Measurements from ENCODE around the gene CLHC1. TPM values are rescaled to one million over a fixed set of nuclear protein-coding genes. Genes with fewer than 3 reads are reported as not detected.

Gene CLHC1
- total RNA-seq, 8 experiments from 2014 or later, result 7.5 to 30.4 (median 17.8) TPM

- ATAC-seq (replicated peaks in 6 of 8), result no peak
- in situ Hi-C loops (cut with MboI; ENCODE audit: low pct_unique_long_range_greater_than_20kb in 2 of 9, low sequenced_read_pairs in 9 of 9, unreplicated experiment in 9 of 9), result no loop called here
- no peak overlapping the region for H3K4me3 ChIP-seq
- H3K4me1 ChIP-seq (replicated peaks in 1 of 2), result peaks cover 15 to 16% of the 10 kb centered on the region in 2 donors
- no peak overlapping the region for H3K27ac ChIP-seq
- WGBS, 10 experiments, result 57 to 100% (median 85%) methylated on average over 1 to 2 of the region's 2 CpGs; no CpG with 5 or more reads in 4 of the 10 experiments
Observed at GRCh38 chr2:55142518-55142917, 89.6 kb downstream of the CLHC1 start.

GRCh38 chr2:55141572-55142413, 90.3 kb downstream of the CLHC1 start:
- H3K27ac ChIP-seq, result no peak overlapping the region
- 57 to 100% (median 89%) methylated on average over 2 to 8 of the region's 9 CpGs for WGBS, 10 experiments
- H3K4me1 ChIP-seq (replicated peaks in 1 of 2), result peaks cover 23 to 24% of the 10 kb centered on the region in 2 donors
- H3K4me3 ChIP-seq, result no peak overlapping the region
- no peak for ATAC-seq (replicated peaks in 6 of 8)
- in situ Hi-C loops (cut with MboI; ENCODE audit: low pct_unique_long_range_greater_than_20kb in 2 of 9, low sequenced_read_pairs in 9 of 9, unreplicated experiment in 9 of 9), result no loop called here

- WGBS, 10 experiments, result 77 to 100% (median 94%) methylated on average over 1 to 7 of the region's 8 CpGs; no CpG with 5 or more reads in 1 of the 10 experiments
- peak in 1 of 8 experiments; percentile 7 for ATAC-seq (replicated peaks in 6 of 8)
- no peak overlapping the region for H3K4me3 ChIP-seq
- H3K27ac ChIP-seq, result no peak overlapping the region
- peaks cover 29% of the 10 kb centered on the region in 2 donors for H3K4me1 ChIP-seq (replicated peaks in 1 of 2)
- in situ Hi-C loops (cut with MboI; ENCODE audit: low pct_unique_long_range_greater_than_20kb in 2 of 9, low sequenced_read_pairs in 9 of 9, unreplicated experiment in 9 of 9), result no loop called here
Observed at GRCh38 chr2:55140316-55141219, 91.5 kb downstream of the CLHC1 start.

GRCh38 chr2:55139305-55139704, 92.8 kb downstream of the CLHC1 start:
- Histone ChIP-seq H3K4me1 (replicated peaks in 1 of 2) (peaks cover 34 to 35% of the 10 kb centered on the region in 2 donors), H3K27ac (no peak overlapping the region), H3K4me3 (no peak overlapping the region)
- in situ Hi-C loops (cut with MboI; ENCODE audit: low pct_unique_long_range_greater_than_20kb in 2 of 9, low sequenced_read_pairs in 9 of 9, unreplicated experiment in 9 of 9), result no loop called here
- ATAC-seq (replicated peaks in 6 of 8), result no peak
- 57 to 100% (median 83%) methylated on average over 1 to 3 of the region's 3 CpGs; no CpG with 5 or more reads in 5 of the 10 experiments for WGBS, 10 experiments

- peak in 5 of 8 experiments; percentile 36 to 58 (median 42) for ATAC-seq (replicated peaks in 6 of 8)
- no peak overlapping the region for H3K4me3 ChIP-seq
- WGBS, 10 experiments, result 50 to 100% (median 77%) methylated on average over 1 to 3 of the region's 5 CpGs; no CpG with 5 or more reads in 3 of the 10 experiments
- in situ Hi-C loops (cut with MboI; ENCODE audit: low pct_unique_long_range_greater_than_20kb in 2 of 9, low sequenced_read_pairs in 9 of 9, unreplicated experiment in 9 of 9), result no loop called here
- no peak overlapping the region for H3K27ac ChIP-seq
- peaks cover 38 to 39% of the 10 kb centered on the region in 2 donors for H3K4me1 ChIP-seq (replicated peaks in 1 of 2)
Observed at GRCh38 chr2:55138882-55139229, 93.2 kb downstream of the CLHC1 start.

GRCh38 chr2:55138014-55138881, 93.8 kb downstream of the CLHC1 start:
- H3K4me3 ChIP-seq, result no peak overlapping the region
- peak in 5 of 8 experiments; percentile 26 to 54 (median 38) for ATAC-seq (replicated peaks in 6 of 8)

GRCh38 chr2:55137024-55137958, 94.8 kb downstream of the CLHC1 start:
- Histone ChIP-seq H3K27ac (peak overlapping the region in 1 of 2 donors; percentile 7), H3K4me1 (replicated peaks in 1 of 2) (peaks cover 44 to 46% of the 10 kb centered on the region in 2 donors), H3K4me3 (no peak overlapping the region)
- in situ Hi-C loops (cut with MboI; ENCODE audit: low pct_unique_long_range_greater_than_20kb in 2 of 9, low sequenced_read_pairs in 9 of 9, unreplicated experiment in 9 of 9), result no loop called here
- WGBS, 10 experiments, result 50 to 100% (median 59%) methylated on average over 1 to 6 of the region's 23 CpGs; no CpG with 5 or more reads in 2 of the 10 experiments
- peak in 5 of 8 experiments; percentile 6 to 50 (median 9) for ATAC-seq (replicated peaks in 6 of 8)

More at GRCh38 chr2:55138014-55138881, 93.8 kb downstream of the CLHC1 start:
- WGBS, 10 experiments, result 22 to 85% (median 59%) methylated on average over 1 to 8 of the region's 12 CpGs
- Histone ChIP-seq H3K27ac (no peak overlapping the region), H3K4me1 (replicated peaks in 1 of 2) (peaks cover 42 to 45% of the 10 kb centered on the region in 2 donors)
- in situ Hi-C loops (cut with MboI; ENCODE audit: low pct_unique_long_range_greater_than_20kb in 2 of 9, low sequenced_read_pairs in 9 of 9, unreplicated experiment in 9 of 9), result no loop called here

GRCh38 chr2:55136138-55136541, 96.0 kb downstream of the CLHC1 start:
- H3K4me3 ChIP-seq, result no peak overlapping the region
- in situ Hi-C loops (cut with MboI; ENCODE audit: low pct_unique_long_range_greater_than_20kb in 2 of 9, low sequenced_read_pairs in 9 of 9, unreplicated experiment in 9 of 9), result no loop called here
- ATAC-seq (replicated peaks in 6 of 8), result no peak
- 67 to 100% (median 86%) methylated on average over 1 to 4 of the region's 4 CpGs; no CpG with 5 or more reads in 4 of the 10 experiments for WGBS, 10 experiments
- H3K4me1 ChIP-seq (replicated peaks in 1 of 2), result peaks cover 44 to 46% of the 10 kb centered on the region in 2 donors
- no peak overlapping the region for H3K27ac ChIP-seq

- H3K27ac ChIP-seq, result no peak overlapping the region
- H3K4me3 ChIP-seq, result no peak overlapping the region
- in situ Hi-C loops (cut with MboI; ENCODE audit: low pct_unique_long_range_greater_than_20kb in 2 of 9, low sequenced_read_pairs in 9 of 9, unreplicated experiment in 9 of 9), result no loop called here
Observed at GRCh38 chr2:55135491-55135890, 96.6 kb downstream of the CLHC1 start.

GRCh38 chr2:55134316-55134706, 97.8 kb downstream of the CLHC1 start:
- Histone ChIP-seq H3K4me3 (no peak overlapping the region), H3K4me1 (replicated peaks in 1 of 2) (peaks cover 44 to 46% of the 10 kb centered on the region in 2 donors), H3K27ac (peak overlapping the region; percentile 90)
- WGBS, 10 experiments, result 60 to 100% (median 94%) methylated on average over 1 of the region's 1 CpG; no CpG with 5 or more reads in 6 of the 10 experiments
- in situ Hi-C loops (cut with MboI; ENCODE audit: low pct_unique_long_range_greater_than_20kb in 2 of 9, low sequenced_read_pairs in 9 of 9, unreplicated experiment in 9 of 9), result no loop called here
- peak in 4 of 8 experiments; percentile 5 to 39 (median 8) for ATAC-seq (replicated peaks in 6 of 8)

More at GRCh38 chr2:55135491-55135890, 96.6 kb downstream of the CLHC1 start:
- WGBS, 10 experiments, result 60 to 100% (median 88%) methylated on average over 1 to 2 of the region's 2 CpGs; no CpG with 5 or more reads in 2 of the 10 experiments
- ATAC-seq (replicated peaks in 6 of 8), result no peak
- H3K4me1 ChIP-seq (replicated peaks in 1 of 2), result peaks cover 44 to 46% of the 10 kb centered on the region in 2 donors

Measured in motor neuron (in vitro differentiated cells).